Stimulated activated CD8-positive, alpha-beta memory T cell treated with anti-CD3 and anti-CD28 coated beads, Interleukin-15, amount 100 ng/mL, for 4 hours (primary cell): Measurements from ENCODE around the gene RPTOR.

ENCODE experiments used
- DNase-seq, 2 donors: peaks; one replicate each; pipeline ENCODE4 v3.0.0-alpha.2; 2020; ENCODE audit warnings: low read depth in 2 of 2

RPTOR gene

GRCh38 chr17:80876950-80877728 lies 332.5 kb downstream of the RPTOR start:
- DNase-seq = peak in 1 of 2 donors; percentile 26

DNA sequence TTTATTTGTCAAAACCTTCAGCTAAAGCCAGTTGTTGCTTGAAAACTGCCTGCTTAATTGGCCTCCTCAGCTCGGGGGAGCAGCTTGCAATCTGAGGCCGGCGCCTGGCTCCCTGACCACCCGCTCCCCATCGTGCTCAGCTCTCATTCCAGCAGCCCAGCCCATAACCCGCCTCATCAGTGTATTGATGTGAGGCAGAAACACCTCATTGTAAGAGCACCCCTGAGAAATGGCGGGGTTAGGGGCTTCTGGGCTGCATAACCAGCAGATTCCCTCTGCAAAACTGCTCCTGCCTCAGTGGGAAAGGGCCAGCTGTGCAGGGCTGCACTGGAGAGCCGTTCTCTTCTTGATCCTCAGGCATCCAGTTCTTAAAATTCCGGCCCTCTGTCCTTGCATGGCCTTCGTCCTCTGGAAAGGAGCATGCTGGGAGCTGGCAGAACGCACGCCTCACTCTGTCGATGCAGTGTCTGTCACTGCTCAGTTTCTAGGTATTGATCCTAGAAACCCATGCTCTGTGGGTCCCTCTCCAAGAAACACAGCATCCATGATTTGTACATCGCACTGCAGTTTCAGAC lies 333.2 kb downstream of the RPTOR start:
- no peak for DNase-seq

GRCh38 chr17:80878876-80879722 lies 334.5 kb downstream of the RPTOR start:
- DNase-seq = no peak

DNA sequence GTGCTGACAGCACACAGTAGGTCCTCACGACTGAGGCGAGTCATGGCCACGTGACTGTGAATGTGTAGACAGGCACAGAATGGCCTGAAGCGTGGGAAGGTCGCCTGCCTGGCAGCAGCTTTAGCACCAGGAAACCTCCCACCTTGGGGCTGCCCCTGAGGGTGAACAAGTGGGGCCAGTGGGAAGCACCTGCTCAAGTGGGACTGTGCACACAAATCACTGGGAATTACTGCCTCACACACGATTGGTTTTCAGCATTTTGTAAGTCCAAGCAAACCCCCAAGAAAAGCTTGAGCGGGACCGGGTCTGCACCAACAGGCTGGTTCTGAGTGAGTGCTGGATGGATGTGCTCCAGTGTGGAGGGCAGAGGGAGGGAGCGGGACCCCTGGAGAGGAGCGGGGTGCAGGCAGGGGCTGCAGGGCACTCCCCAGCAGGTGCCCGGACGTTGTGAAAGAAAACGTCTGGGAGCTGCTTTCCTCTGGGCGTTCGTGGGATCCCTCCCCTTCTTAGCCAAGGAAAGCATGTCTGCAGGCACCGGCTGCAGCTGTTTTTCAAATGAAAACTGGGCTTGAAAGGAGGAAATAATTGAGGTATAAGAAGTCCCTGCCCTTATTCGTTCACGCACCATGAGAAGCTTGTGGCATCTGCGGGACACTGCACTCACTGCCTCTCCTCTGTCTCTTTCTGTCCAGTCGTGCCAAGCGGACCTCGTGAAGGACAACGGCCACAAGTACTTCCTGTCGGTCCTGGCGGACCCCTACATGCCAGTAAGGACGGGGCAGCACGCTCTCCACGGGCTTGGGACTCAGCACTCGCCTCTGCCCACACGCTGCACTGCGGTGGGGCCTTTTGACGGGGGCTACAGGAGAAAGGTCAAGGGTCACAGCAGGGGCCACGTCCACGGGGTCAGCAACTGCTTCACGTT lies 335.3 kb downstream of the RPTOR start:
- no peak for DNase-seq

GRCh38 chr17:80880648-80880985 lies 336.0 kb downstream of the RPTOR start:
- DNase-seq = no peak

DNA sequence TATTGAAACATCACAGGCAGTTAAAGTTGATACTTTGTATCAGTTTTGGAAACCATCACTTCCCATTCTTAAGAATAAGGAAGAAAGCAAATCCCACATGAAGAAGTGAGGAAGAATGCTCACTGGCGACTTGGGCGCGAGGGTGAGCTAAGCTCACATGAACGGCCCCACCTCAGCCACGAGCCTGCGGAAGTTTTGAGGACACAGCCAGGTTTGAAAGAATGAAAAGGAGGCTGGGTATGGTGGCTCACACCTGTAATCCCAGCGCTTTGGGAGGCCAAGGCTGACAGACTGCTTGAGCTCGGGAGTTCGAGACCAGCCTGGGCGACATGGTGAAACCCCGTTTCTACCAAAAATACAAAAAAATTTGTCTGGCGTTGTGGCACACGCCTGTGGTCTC lies 336.7 kb downstream of the RPTOR start:
- DNase-seq = no peak

DNA sequence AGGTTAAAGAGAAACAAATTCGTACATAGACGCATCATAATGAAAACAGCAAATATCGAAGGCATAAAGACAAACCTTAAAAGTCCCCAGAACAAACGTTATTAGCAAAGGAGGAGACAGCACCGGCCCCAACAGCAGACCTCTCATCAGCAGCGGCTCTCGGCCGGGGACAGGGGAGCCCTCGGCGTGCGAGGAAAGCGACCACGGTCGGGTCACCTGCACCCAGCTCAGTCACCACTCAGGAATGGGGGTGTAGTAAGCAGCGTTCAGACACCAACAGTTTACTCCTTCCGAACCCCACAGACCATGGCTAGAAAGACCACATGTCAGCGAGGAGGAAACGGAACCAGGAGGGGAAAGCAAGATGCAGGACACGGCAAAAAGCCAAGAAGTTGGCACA lies 337.7 kb downstream of the RPTOR start:
- no peak for DNase-seq

GRCh38 chr17:80882926-80883685 lies 338.5 kb downstream of the RPTOR start:
- DNase-seq = no peak

DNA sequence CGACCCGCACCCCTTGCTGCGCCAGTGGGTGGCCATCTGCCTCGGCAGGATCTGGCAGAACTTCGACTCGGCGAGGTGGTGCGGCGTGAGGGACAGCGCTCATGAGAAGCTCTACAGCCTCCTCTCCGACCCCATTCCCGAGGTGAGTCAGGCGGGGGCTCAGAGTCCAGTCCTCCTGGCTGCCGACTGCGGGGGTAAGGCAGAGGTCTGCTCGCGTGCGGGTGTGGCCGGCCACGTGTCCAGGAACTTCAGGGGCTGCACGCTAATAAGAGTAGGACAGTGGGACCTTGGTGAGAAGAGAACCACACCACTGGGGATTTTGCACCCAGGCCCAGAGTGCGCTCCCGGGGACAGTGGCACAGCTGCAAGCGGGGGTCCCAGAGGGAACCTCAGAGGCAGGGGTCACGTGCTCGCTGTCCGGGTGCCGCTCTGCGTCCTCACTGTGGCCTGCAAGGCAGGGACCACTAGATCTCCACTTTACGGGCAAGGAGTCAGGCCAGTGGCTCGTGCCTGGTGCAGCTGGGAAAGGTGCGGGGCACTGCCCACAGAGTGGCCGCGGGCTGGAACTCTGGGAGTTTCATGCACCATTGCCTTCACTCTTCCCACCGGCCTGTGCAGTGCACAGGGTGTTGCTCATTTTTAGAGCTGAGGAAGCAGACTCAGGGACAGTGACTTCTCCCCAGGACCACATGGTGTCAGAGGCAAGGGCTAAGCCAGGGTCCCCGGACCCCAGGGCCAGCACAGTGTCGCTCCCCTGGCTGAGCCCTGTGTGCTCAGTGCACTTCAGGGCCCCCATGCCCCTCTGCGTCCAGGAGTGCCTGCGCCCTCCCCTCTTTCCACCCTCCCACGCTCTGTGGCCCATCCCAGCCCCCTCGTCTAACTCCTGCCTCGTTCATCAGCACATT lies 339.4 kb downstream of the RPTOR start:
- no peak for DNase-seq

DNA sequence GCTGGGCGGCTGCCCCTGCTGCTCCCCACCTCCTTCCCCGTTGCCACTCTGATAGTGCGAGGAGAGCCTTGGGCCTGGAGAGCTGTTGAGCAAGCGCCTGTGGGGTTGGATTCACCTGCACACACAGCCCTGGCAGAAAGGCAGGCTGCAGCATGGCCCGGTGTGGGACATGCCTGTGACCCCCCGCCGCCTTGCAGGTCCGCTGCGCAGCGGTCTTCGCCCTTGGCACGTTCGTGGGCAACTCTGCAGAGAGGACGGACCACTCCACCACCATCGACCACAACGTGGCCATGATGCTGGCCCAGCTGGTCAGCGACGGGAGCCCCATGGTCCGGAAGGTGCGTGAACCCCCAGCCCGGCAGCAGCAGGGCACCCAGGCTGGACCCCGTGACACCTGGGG lies 340.2 kb downstream of the RPTOR start:
- DNase-seq = no peak

GRCh38 chr17:80885947-80886582 lies 341.4 kb downstream of the RPTOR start:
- no peak for DNase-seq

DNA sequence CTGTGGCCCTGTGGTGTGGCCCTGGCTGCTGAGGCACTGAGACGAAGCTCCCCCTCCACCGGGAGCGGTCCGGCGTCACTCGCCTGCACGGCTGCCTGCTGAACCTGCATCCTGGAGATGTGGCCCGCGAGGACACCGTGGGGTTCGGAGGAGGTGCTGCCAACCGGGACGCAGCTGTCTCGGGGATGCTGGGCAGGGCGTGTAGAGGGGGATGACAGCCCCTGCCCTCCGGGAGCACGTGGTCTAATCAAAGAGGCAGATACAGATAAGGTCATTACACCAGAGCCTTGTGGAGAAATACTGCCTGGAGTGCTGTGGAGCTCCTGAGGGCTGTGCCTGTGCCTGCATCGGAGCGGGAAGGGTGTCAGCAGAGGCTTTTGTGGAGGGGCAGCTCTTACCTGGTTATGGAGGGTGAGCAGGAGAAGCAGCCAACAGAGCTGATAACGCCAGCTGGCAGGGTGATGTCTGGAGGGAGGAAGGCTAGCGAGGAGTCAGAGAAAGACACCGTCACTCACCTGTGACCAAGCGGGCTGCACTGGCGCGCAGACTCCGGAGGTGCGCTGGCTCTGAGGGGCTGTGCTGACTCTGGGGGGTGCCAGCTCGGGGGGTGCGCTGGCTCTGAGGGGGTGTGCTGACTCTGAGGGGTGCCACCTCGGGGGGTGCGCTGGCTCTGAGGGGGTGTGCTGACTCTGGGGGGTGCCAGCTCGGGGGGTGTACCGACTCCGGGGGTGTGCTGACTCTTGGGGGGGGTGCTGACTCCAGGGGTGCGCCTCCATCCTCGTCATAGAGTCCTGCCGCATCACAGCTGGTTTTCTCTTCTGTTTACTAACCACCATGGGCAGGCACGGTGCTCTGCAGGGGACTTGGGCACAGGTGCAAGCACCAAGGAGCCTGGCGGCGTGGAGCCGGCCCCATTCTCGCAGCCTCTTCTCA lies 342.3 kb downstream of the RPTOR start:
- DNase-seq = no peak

GRCh38 chr17:80887639-80888175 lies 343.1 kb downstream of the RPTOR start:
- no peak for DNase-seq

- DNase-seq = no peak
Observed at GRCh38 chr17:80888276-80889160, 343.9 kb downstream of the RPTOR start.

GRCh38 chr17:80889231-80890195 lies 344.9 kb downstream of the RPTOR start:
- DNase-seq = no peak
